Cerebellar nuclear complex (tissue), 1 donor: ENCODE measurements around the gene DCXR.

Source experiments
- DNase-seq, 2 experiments: peaks; one replicate each; lab custom pipeline; 2025; lab: John Stamatoyannopoulos, UW

DCXR gene

DNA sequence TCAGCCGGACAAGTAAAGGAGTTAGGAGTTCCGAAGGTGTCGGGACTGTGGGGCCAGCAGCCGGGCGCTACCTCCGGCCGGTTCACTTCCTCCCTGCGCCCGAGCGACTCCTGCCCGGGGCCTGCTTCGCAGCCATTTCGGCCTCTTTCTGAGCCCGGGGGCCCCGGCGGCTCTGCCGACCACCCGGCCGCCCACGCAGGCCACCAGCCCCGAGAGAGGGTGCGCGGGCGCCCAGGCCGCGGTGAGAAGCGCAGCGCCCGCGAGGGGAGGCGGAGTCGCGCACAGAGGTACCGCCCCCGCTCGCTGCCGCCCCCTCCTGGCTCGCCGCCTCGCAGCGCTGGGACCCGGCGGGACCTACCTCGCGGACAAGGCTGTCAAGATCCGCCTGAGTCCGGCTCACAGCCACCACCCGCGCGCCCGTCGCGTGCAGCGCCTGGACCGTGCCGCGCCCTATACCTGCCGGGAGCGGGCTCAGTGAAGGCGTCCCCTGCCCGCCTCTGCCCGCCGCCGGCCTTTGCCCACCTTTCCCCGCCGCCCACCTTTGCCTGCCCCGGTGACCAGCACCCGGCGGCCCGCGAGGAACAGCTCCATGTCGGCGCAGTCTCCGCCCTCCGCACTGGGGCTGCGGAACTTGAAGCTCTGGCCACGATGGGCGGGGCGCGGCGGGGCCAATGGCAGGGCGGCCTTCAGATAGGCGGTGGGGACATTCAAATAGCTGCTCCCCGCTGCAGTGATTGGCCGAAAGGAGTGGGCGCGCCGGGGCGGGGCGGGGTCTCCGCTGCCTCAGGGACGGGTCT, at the start of gene DCXR:
TSS of gene DCXR (minus strand) at position 606 of the 797 bp plus-strand sequence. CDS start at position 591, 15 bp downstream.
- peak; percentile 67 to 88 for DNase-seq

DNA sequence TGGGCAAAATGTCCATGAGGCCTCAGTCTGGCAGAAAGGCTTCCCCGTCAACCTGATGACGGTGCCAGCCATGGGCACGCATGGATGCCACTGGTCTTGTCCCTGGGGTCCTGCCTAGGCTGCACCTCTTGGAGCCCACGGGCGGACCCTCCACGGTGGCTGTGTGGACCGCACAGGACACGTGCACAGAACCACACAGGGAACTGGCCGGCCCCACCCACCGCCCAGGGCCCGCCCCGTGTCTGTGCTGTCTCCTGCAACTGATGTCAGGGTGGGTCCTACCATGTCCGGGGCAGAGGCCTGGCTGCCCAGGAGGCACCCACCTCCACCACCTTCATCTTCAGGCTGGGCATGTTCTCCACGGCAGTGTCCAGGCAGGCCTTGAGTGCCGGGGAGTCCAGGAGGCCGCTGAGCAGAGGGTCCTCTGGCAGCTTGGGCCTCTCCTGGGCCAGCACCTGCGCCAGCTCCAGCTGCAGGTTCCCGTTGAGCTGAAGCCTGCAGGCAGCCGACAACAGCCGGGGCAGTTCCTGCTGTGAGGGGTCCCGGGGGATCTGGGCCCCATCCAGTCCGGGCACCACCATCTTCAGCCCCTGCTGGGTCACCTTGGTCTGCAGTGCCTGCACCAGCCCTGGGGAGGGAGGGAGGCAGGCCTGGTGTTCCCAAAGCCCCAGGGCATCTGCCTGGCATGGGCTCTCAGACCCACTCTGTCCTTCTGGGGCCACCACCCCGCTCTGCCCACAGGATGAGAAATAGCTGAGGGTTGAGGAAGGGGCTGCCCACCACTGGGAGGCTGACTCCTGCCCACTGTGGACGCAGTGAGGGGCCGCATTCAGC, 48.7 kb upstream of the DCXR start:
- DNase-seq = no peak

- DNase-seq = no peak
Measured at GRCh38 chr17:82085031-82085861, 47.7 kb upstream of the DCXR start.

- no peak for DNase-seq
Measured at GRCh38 chr17:82084373-82085030, 47.0 kb upstream of the DCXR start.

DNA sequence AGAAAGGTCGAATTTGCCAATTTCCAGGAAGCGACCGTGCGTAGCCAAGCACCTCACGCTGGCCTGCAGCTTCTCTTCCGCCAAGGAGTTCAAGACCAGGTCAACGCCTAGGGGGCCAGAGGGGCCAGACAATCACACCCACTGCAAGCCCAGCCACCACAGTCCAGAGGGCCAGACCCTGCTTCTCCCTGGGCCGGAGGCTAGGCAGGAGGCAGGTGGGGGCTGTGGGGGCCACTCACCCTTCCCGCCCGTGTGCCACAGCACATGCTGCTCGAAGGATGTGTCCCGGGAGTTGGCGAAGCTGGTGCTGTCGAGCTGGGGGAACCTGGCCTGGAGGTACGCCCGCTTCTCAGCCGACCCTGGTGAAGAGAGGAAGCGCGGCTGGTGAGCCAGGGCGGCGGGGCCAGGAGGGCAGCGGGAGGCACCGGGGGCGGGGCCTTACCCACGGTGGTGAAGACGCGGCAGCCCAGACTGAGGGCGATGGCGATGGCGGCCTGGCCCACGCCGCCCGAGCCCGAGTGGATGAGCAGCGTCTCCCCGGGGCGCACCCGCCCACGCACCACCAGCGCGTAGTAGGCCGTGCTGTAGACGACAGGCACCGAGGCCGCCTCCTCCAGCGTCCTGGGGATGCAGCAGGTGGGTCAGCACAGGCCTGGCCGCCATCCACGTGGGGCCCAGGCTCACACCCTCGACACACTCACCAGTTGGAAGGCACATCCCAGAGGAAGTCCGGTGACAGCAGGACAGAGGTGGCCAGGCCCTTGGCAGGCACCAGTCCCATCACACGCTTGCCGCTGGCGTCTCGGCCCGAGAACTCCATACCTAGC, 46.2 kb upstream of the DCXR start:
- no peak for DNase-seq

GRCh38 chr17:82083009-82083408, 45.5 kb upstream of the DCXR start:
- no peak for DNase-seq

GRCh38 chr17:82082456-82082855, 45.0 kb upstream of the DCXR start:
- DNase-seq = no peak

DNA sequence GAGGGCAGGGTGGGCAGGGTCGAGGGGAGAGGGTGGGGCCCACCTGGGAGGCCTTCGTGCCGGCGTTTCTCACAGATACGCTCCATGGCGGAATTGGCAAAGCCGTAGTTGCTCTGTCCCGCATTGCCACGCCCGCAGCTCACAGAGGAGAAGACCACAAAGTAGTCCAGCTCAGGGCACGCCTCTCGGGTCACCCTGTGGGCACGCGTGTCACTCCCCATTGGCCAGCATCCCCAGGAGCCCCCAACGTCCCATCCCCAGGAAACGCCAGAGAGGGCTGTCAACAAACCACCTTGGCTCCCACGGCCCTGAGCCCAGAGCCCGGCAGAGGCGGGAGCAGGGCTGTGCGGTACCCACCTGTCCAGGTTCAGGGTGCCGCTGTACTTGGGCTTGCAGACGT, 44.5 kb upstream of the DCXR start:
- DNase-seq = no peak

DNA sequence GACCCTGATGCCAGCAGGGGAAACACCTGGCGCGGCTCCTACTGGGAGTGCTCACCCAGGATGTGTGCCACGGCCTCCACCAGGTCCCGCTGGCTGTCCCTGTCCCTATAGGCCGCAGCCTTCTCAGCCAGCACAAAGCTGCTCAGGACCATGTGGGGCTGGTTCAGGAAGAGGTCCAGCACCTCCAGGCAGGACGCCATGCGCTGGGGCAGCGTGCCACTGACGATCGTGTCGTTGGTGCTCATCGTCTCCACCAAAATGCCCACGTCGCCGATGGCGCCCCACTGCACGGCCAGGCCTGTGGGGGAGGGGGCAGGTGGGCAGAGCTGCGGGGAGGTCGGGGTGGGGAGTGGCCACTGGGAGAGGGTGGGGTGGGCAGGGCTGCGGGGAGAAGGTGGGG, 44.0 kb upstream of the DCXR start:
- no peak for DNase-seq

DNA sequence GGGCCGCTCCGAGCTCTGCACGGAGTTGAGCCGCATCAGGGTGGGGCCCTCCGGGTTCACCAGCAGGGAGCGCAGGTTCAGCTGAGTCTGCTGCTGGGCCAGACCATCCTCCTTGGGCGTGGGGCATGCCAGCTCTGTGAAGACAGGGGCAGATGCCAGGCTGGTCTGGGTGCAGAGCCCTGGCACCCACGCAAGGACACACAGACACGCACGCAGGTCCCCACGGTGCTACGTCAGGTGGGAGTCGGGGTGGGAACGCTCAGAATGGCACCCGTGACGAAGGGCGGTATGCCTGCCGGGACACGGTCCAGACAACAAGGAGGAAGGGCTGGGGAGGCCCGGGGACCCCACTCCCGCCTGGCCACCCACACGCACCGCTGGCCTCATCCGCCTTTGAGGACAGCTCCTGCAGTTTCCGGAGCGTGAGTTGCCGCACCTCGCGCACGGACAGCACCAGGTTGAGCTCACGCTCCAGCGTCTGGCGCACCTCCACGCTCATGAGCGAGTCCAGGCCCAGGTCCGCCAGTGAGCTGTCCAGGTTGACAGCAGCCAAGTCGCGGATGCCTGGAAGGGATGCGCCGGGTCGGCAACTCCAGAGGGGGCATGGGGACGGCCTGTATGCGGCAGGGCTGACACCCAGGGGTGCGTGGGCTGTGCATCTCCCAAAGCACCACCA, 43.4 kb upstream of the DCXR start:
- DNase-seq = no peak

DNA sequence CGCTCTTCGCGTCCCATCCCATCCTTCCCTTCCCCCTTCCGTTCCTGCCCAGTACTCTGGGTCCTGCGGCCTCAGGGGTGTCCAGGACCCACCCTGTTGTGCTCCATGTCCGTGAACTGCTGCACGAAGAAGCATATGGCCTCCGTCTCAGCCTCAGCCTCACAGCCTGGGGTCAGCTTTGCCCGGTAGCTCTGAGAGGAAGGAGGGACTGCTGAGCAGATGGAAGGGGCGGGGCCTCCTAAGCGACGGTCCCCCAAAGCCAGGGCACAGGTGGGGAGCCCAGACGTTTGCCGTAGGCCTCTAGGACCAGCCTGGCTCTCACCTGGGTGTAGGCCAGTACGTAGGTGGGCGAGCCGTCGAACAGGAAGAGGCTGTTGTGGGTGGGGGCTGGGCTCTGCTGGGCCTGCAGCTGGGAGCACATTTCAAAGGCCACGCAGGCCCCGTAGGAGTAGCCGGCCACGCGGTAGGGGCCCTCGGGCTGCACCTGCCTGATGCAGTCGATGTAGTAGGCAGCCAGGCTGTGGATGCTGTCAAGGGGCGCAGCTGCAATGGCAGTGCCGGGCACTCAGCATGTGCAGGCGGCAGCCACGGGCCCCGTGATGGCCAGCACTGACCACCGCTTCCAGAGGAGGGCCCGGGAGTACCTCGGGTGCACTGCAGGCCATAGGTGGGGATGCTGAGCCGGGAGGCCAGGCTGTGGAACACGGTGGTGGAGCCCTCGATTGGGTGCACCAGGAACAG, 42.7 kb upstream of the DCXR start:
- DNase-seq = no peak

DNA sequence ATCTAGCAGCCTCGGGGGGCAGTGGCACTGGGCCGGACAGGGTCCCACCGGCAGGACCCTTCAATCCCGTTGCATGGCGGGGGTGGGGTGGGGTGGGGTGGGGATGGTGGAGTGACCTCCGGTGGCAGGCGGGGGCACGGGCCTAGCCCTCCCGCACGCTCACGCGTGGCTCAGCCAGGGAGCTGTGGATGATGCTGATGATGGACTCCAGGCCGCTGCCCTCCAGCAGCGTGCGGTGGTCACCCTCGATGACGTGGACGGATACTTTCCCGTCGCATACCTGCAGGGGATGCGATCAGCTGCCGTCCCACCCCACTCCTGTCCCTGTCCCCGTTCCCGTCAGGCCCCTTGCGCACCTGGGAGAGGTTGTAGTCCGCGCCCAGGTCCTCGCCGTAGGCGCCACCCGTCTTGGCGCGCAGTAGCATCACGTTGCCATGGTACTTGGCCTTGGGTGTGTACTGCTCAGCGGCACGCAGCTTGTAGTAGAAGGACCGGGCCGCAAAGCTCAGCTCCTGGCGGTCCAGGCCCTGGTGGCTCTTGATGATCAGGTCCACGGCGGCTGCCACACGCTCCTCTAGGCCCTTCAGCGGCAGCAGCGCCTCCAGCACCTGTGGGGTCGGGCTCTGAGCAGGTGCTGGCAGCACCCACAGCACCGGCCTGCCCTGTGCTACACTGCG, 41.6 kb upstream of the DCXR start:
- no peak for DNase-seq

- DNase-seq = no peak
Measured at GRCh38 chr17:82078433-82078832, 40.9 kb upstream of the DCXR start.

GRCh38 chr17:82077617-82078358, 40.3 kb upstream of the DCXR start:
- no peak for DNase-seq

GRCh38 chr17:82076785-82077591, 39.5 kb upstream of the DCXR start:
- no peak for DNase-seq

DNA sequence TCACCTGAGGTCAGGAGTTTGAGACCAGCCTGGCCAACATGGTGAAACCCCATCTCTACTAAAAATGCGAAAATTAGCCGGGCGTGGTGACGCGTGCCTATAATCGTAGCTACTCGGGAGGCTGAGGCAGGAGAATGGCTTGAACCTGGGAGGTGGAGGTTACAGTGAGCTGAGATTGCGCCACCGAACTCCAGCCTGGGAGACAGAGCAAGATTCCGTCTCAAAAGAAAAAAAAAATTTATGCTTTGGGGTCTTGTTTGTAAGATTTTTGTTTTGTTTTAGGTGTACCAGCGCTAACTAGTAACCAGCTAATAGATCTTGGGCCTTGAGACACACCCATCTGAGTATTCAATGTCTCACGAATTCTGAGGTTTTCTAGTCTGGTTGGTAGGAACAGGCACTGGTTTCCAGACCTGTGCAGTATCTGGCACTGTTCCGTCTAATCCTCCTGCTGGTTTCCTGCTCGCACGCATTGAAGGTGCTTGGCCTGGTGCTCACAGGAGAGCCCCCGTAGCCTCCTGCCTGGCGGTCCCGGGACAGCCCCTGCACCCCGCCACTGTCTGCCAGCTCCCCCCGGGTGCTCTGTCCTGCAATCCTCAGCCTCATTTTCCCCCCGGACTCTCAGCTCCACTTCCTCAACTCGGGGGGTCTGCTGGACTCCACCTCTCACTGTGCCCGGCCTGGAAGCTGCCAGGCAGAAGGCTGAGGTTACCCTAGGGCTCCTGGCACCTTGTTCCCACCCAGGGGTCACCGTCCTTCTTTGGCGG, 38.7 kb upstream of the DCXR start:
- DNase-seq = no peak

GRCh38 chr17:82073446-82073845, 35.9 kb upstream of the DCXR start:
- DNase-seq = no peak
